Measurements from ENCODE around the gene ITM2C.
A peak's percentile ranks its signal among the peaks of the same experiment; 100 is the strongest.

The ITM2C gene

DNA sequence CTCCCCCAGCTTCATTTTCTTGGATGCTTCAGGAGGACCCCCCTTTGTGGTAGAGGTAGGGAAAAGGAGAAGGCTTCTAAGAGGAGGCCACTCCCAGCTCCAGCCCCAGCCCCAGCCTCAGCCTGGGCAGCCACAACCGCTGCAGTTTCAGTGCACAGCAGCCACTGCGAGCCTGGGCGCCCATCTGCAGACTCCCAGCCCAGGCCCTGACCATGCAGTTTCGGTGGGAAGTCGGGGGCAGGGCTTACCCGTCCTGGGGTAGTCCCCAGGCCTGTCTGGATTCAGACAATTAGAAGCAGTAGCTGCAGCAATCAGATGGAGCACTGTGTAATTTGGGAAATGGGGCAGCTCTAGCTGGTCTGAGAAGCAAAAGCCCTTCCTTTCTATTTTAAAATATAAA is 28.6 kb downstream of the ITM2C start:
- DNase-seq (ENCODE audit: low read depth in 2 of 2) = no peak

GRCh38 chr2:230893841-230894781 is 29.4 kb downstream of the ITM2C start:
- no peak for DNase-seq (ENCODE audit: low read depth in 2 of 2)

GRCh38 chr2:230895536-230896345 is 31.0 kb downstream of the ITM2C start:
- no peak for DNase-seq (ENCODE audit: low read depth in 2 of 2)

DNA sequence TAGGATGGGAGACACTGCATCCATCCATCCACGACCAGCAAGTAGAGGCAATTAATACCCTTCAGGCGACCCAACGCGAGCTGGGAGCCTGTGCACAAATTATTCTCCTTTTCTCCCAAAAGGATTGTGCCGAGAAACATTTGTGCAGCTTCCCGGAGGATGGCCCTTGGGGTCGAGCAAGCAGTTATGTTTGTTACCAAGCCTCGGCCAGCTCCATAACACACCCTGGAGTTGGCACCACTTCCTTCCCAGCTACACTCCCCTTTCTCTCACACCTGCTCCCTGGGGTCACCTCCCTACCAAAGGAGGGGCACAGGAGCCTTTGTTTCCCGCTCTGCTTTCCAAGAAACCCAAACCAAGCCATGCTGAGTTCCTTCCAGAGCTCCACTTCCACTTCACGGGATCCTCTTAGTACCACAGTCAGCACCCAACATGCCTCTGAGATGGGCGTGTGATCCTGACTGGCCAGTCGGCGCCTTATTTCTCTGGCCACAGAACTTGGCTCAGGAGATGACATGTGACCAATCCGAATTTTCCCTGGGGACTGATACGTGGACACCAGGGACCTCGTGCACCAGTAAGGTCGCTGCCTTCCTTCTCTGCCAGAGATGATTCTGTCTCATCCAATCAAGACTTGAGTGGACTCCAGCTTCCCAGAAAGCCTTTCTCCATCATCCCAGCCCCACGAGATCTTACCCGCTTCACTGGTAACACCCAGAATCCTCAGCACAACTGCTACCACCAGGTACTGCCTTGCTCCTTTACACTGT is 31.8 kb downstream of the ITM2C start:
- DNase-seq (ENCODE audit: low read depth in 2 of 2) = no peak

DNA sequence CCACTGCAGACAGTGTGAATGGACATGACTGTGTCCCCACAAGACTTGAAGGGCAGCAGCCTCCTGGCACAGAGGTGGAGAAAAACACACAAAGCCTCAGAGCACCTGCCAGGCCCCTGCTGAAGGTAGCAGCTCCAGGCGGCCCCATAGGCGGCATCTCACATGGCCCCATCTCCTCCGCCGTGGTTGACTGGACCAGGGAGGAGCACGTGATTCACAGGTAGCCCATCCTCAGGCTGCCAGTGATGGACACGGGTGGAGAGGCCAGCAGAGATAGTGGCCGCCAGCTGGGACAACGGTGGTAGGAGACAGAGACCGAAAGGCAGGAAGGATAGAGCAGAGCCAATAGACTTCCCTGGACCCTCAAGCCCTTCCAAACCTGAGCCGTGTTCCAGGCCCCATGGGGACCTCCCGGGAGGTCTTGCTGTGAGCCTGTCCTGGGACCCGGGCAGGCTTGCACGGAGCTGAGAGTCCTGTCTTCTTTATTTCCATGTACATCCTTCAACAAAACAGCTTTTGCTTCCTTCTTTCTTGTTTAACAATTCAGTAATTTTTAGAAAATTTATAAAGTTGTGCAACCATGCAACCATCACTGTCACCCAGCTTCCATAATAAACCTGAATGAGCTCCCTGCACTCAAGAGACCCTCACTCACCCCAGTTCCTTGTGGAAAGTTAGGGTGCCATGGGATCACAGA is 33.4 kb downstream of the ITM2C start:
- no peak for DNase-seq (ENCODE audit: low read depth in 2 of 2)

GRCh38 chr2:230898713-230899091 is 34.0 kb downstream of the ITM2C start:
- DNase-seq (ENCODE audit: low read depth in 2 of 2) = no peak

DNA sequence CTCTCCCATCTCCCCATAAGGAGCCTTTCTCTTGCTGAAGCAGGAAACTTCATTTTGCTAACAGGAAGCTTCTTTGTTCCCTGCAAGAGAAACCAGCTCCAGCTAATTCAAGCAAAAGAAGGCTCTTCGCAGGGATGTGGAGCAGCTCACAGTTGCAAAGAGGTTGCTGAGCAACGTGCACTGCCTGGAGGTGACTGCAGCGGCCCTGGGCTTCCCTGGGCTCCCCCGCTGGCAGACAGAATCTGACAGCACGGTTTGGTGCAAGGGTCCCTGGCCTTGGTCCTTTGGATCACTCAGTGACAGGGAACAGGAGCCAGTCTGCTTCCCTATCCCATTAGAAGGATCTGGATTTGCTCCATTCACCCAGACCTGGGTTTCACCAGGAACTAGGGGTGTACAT is 34.5 kb downstream of the ITM2C start:
- no peak for DNase-seq (ENCODE audit: low read depth in 2 of 2)

- no peak for DNase-seq (ENCODE audit: low read depth in 2 of 2)
These were observed 35.0 kb downstream of the ITM2C start for GRCh38 chr2:230899786-230900185.

- no peak for DNase-seq (ENCODE audit: low read depth in 2 of 2)
These were observed 35.7 kb downstream of the ITM2C start for GRCh38 chr2:230900336-230900995.

GRCh38 chr2:230901006-230901405 is 36.3 kb downstream of the ITM2C start:
- no peak for DNase-seq (ENCODE audit: low read depth in 2 of 2)

DNA sequence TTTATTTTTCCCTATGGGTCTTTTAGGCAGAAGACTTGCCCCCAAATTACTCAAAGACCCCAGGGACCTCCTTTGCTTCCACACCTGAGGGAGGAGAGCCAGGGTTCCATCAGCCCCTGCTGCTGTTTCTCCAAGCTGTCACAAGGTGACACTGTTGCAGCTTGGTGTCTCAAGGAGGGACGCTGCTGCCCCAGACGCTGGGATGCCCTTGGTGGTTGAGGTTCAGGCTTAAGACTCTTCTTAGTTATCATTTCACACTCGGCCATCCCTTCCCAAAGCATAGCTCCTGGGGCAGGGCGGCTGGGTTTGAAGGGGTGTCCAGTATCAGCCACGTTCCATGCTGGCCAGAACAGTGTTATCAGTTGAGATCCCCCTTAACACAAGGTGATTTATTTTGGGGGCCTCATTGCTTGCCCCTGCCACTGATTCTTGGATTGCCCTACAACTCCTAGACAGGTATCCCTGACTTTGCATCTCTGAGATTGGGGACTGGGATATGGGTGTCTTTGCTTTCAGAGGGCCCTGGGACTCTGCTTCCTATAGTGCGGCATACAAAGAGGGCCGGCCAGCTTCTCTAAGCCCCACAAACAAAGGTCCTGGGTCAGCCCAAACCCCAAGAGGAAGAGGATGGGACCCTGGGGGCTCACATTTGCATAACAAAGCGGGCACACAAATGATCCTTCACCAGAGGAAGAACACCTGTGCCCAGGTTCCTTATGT is 37.6 kb downstream of the ITM2C start:
- peak; percentile 31 to 42 for DNase-seq (ENCODE audit: low read depth in 2 of 2)

- no peak for DNase-seq (ENCODE audit: low read depth in 2 of 2)
These were observed 38.7 kb downstream of the ITM2C start for GRCh38 chr2:230903231-230904150.

DNA sequence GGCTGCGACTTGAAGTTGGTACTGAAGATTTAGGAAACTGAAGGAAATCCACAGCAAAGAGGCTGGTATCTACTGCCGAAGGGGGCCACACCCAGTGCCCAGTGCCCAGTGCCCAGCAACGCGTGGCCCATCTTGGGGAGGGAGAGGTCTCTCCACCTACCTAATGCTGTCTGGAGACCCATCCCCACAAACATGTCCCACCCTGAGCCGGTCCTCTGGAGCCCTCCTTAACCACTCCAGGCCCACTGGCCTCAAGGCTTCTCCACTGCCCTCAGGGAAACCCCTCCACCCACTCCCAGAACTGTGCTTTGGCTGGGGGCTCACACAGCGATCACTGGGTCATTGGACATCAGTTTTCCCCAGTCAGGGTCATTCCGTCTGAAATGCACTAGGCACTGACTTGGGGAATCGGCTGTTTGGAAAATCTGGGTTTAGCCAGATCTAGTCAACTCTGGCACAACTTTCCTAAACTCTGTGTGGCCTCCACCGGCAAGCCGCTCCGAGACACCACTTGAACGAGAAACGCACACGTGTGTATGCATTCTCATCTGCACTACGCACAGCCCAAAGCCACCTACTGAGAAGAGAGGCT is 40.2 kb downstream of the ITM2C start:
- DNase-seq (ENCODE audit: low read depth in 2 of 2) = no peak

DNA sequence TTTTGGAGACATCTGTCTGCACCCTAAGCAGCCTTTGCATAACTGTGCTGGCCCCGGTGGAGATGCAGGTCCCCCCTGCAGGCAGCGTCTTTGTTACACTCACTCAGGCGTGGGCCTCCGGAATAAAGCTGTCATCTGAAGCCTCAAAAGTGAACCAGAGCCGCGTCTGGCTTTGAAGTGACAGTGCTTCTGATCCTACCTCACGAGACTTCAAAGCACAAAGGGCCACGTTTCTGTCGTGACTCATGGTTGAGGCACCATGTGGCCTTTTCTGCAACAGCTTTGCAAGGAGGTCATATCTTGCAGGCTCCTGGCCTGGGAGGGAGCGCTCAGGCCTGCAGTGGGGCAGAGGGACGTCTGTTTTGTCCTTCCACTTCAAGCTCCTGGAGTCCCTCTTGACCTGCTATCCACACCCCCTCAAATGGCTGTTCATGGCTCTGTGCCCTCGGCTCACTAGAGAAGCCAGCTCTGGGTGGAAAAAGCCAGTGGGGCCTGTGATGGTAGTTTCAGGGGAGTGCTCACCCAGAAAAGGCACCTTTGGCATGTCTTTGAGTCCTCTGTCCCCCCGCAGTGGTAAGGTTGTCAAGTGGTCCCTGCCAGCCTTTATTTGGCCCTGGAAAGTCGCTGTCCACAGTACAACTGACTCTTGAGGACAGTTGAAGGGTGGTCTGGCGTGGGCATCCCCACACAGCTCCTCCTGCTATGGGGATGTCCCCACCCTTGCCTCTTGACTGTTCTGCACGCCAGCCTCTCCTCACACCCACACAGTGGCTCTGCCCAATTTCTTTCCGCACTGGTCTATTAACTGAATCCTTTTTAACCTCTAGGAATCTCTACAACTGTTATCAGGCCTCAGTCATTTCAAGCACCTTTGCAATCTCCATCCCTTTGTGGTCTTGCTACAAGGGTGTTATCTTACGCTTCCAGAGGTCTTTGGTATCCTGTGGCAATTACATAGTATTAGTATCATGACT is 41.0 kb downstream of the ITM2C start:
- DNase-seq (ENCODE audit: low read depth in 2 of 2) = peak; percentile 86 to 95

GRCh38 chr2:230906471-230907230 is 41.9 kb downstream of the ITM2C start:
- DNase-seq (ENCODE audit: low read depth in 2 of 2) = no peak

- DNase-seq (ENCODE audit: low read depth in 2 of 2) = no peak
These were observed 42.8 kb downstream of the ITM2C start for GRCh38 chr2:230907361-230908091.
